K562 (cell line): ENCODE data around the gene WBP1. TPM values are rescaled to one million over a fixed set of nuclear protein-coding genes. Genes with fewer than 3 reads are reported as not detected.

Experiments
- ESRRA ChIP-seq: fragments of 450-650 bp; IDR thresholded peaks from 2 replicates; pipeline ENCODE4 v1.6.1; 2014; ENCODE audit warnings: low read depth, mild to moderate bottlenecking, moderate library complexity, borderline replicate concordance
- ETV6 ChIP-seq, 3 experiments: fragments of 150-350 bp in 1 of 3; sonication (generic) in 1 of 3; formaldehyde crosslinking in 1 of 3; IDR thresholded peaks; 2 replicates each; pipeline versions ENCODE4 v1.6.1 to v1.8.0; 2014 to 2022; ENCODE audit warnings: borderline replicate concordance in 2 of 3, low read depth in 2 of 3, antibody characterized with exemption in 1 of 3, low read length in 1 of 3, mild to moderate bottlenecking in 1 of 3, missing genetic modification reagents in 1 of 3
- HDAC1 ChIP-seq, 2 experiments: fragments of 450-650 bp; IDR thresholded peaks; 2 replicates each; pipeline ENCODE4 v1.6.1; 2016 to 2017; ENCODE audit warnings: inconsistent platforms in 1 of 2, mild to moderate bottlenecking in 1 of 2, moderate library complexity in 1 of 2
- HMGN3 ChIP-seq: IDR thresholded peaks from 2 replicates; pipeline ENCODE4 v1.6.1; 2011; ENCODE audit warnings: borderline replicate concordance, low read depth, mild to moderate bottlenecking, mixed read lengths, low read length; ENCODE audit not compliant: insufficient read length; ENCODE audit errors: extremely low read depth
- NFE2 ChIP-seq: IDR thresholded peaks from 2 replicates; pipeline ENCODE4 v1.6.1; 2014; ENCODE audit warnings: antibody characterized with exemption, low read depth
- PHF20 ChIP-seq: fragments of 450-650 bp; IDR thresholded peaks from 2 replicates; pipeline ENCODE4 v1.6.1; 2018; ENCODE audit not compliant: partially characterized antibody
- STAT5A ChIP-seq: IDR thresholded peaks from 2 replicates; pipeline ENCODE4 v1.6.1; 2012; ENCODE audit warnings: low read length, inconsistent platforms, borderline replicate concordance
- SUPT5H ChIP-seq: fragments of 450-650 bp; IDR thresholded peaks from 2 replicates; pipeline ENCODE4 v1.6.1; 2016
- TBL1XR1 ChIP-seq, 2 experiments: IDR thresholded peaks; 2 replicates each; pipeline ENCODE4 v1.6.1; 2012; ENCODE audit warnings: improper control_type of control experiment in 2 of 2, low read length in 2 of 2, mild to moderate bottlenecking in 1 of 2
- TFAM ChIP-seq: fragments of 250-450 bp; sonication (Bioruptor Pico); conservative IDR thresholded peaks from 2 replicates; pipeline ENCODE4 v1.5.0; 2021; ENCODE audit warnings: mild to moderate bottlenecking, moderate library complexity
- ZNF134 ChIP-seq: fragments of 250-450 bp; sonication (Bioruptor Pico); conservative IDR thresholded peaks from 2 replicates; pipeline ENCODE4 v1.4.0; 2020
- polyA plus RNA-seq, 8 experiments: library from polyadenylated mRNA; depleted of rRNA in 4 of 8; stranded (reverse) in 5 of 8; unstranded in 3 of 8; fragments of >200 nt; fragmentation: Nextera tagmentation in 2 of 8; fragmentation: Illumina TruSeq in 1 of 8; extraction: Ambion mirVana in 2 of 8; extraction: Trizol in 1 of 8; gene quantifications; 2 replicates each; pipeline versions ENCODE4 v1.2.1 to v1.2.3, GENCODE V29; 2011 to 2014; ENCODE audit warnings: inconsistent platforms in 1 of 8, missing spikeins in 1 of 8
- total RNA-seq, 7 experiments: library from RNA; depleted of rRNA in 6 of 7; stranded (reverse); fragments of >200 nt in 6 of 7; fragmentation: Illumina TruSeq in 2 of 7; extraction: Trizol in 2 of 7; gene quantifications; 2 replicates each; pipeline versions ENCODE4 v1.2.1 to v1.2.3, GENCODE V29; 2011 to 2021; ENCODE audit warnings: low replicate concordance in 1 of 7
- TF ChIP-seq, protein P1 (sequence below): fragments of 450-650 bp; IDR thresholded peaks from 2 replicates; pipeline ENCODE4 v1.6.1; 2016; ENCODE audit warnings: mild to moderate bottlenecking
- TF ChIP-seq, protein P2 (sequence below): sonication (generic); formaldehyde crosslinking; IDR thresholded peaks from 2 replicates; pipeline ENCODE4 v1.5.0; 2020; ENCODE audit warnings: missing genetic modification reagents
- TF ChIP-seq, protein P3 (sequence below): sonication (generic); formaldehyde crosslinking; IDR thresholded peaks from 2 replicates; pipeline ENCODE4 v1.4.0; 2020; ENCODE audit warnings: mild to moderate bottlenecking, missing genetic modification reagents
- TF ChIP-seq, protein P4 (sequence below): fragments of 250-450 bp; sonication (Bioruptor Pico); IDR thresholded peaks from 2 replicates; pipeline ENCODE4 v1.6.1; 2021; ENCODE audit warnings: mild to moderate bottlenecking
- TF ChIP-seq, protein P5 (sequence below): fragments of 450-650 bp; IDR thresholded peaks from 2 replicates; pipeline ENCODE4 v1.7.1; 2018; ENCODE audit warnings: mild to moderate bottlenecking, low read depth; ENCODE audit not compliant: partially characterized antibody
- TF ChIP-seq, protein P6 (sequence below): sonication (generic); formaldehyde crosslinking; IDR thresholded peaks from 2 replicates; pipeline ENCODE4 v1.9.0; 2022; ENCODE audit warnings: mild to moderate bottlenecking, missing genetic modification reagents

WBP1 gene
- total and polyA plus RNA-seq, 9 of the 15 experiments (the other 6 are each of a cell fraction or from before 2014, with no cell fraction given) = 1.9 to 27.7 (median 14.2) TPM

DNA sequence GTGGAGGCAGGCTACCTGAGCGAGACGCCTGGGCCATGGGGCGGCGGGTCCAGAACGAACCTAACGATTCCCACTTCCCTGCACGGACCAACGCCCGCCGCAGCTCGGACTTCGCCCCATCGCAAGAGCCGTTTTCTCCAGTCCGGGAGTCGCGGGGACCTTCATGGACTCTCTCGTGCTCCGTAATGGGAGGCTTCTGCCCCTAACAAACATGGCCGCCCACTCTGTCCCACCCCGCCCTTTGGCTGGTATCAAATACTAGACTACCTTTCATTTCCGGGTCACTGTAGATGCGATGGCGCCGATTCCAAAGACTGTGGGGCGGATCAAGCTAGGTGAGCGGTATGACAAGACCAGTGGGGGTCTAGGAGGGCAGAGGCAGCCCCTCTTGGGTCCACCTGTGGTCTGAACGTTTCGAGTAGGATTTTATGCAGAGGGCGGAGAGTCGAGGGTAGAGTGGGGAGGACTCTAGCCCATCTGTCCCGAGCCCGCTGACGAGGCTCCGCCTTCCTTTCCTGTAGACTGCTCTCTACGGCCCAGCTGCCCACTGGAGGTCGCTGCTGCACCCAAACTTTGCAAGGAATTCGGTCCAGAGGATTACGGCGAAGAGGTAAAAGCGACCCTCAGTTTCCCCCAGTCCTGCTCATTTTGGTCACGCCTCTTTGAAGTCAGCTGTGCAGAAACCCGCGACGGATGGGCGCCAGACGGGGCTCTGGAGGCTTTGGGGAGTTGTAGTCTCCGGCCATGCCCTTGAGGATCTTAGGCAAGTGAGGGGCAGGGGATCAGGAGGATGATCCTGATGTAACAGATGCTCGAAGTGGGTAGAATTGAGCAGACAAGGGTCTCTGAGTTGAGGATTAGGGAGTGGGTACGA is 24.8 kb downstream of the WBP1 start, which contains the start of the genes CCDC142 and TTC31 (continued):
- peak; percentile 68 for TF ChIP-seq PHF20
- peak; percentile 21; the same call in 1 of the 2 replicates for TF ChIP-seq ESRRA
- TF ChIP-seq ETV6 (IDR thresholded peaks at IDR 0.05; ENCODE audit: borderline replicate concordance in 1 of 2, low read depth in 2 of 2, low read length in 1 of 2) = no peak
- TF ChIP-seq ETV6 (CRISPR knock-in tag; IDR thresholded peaks at IDR 0.05; ENCODE audit: borderline replicate concordance) = 0 out of 2 replicates have a peak, but pooled peaks have one; percentile 42
- peak; percentile 7 to 64; a peak in 1 of 4 replicates for TF ChIP-seq TBL1XR1 (IDR thresholded peaks at IDR 0.05; ENCODE audit: low read length in 2 of 2)
- no peak for TF ChIP-seq TFAM (CRISPR knock-in tag)
- TF ChIP-seq, protein P1, sequence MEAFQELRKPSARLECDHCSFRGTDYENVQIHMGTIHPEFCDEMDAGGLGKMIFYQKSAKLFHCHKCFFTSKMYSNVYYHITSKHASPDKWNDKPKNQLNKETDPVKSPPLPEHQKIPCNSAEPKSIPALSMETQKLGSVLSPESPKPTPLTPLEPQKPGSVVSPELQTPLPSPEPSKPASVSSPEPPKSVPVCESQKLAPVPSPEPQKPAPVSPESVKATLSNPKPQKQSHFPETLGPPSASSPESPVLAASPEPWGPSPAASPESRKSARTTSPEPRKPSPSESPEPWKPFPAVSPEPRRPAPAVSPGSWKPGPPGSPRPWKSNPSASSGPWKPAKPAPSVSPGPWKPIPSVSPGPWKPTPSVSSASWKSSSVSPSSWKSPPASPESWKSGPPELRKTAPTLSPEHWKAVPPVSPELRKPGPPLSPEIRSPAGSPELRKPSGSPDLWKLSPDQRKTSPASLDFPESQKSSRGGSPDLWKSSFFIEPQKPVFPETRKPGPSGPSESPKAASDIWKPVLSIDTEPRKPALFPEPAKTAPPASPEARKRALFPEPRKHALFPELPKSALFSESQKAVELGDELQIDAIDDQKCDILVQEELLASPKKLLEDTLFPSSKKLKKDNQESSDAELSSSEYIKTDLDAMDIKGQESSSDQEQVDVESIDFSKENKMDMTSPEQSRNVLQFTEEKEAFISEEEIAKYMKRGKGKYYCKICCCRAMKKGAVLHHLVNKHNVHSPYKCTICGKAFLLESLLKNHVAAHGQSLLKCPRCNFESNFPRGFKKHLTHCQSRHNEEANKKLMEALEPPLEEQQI = no peak
- TF ChIP-seq, protein P2, sequence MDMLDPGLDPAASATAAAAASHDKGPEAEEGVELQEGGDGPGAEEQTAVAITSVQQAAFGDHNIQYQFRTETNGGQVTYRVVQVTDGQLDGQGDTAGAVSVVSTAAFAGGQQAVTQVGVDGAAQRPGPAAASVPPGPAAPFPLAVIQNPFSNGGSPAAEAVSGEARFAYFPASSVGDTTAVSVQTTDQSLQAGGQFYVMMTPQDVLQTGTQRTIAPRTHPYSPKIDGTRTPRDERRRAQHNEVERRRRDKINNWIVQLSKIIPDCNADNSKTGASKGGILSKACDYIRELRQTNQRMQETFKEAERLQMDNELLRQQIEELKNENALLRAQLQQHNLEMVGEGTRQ = no peak
- TF ChIP-seq NFE2 = 0 out of 2 replicates have a peak, but pooled peaks have one; percentile 35
- TF ChIP-seq HDAC1 (IDR thresholded peaks at IDR 0.05) = peak in 1 of 2 experiments; percentile 80; a peak in 2 of 4 replicates
- peak; percentile 54 for TF ChIP-seq HMGN3
- no peak for TF ChIP-seq ZNF134 (CRISPR knock-in tag)
- TF ChIP-seq, protein P3, sequence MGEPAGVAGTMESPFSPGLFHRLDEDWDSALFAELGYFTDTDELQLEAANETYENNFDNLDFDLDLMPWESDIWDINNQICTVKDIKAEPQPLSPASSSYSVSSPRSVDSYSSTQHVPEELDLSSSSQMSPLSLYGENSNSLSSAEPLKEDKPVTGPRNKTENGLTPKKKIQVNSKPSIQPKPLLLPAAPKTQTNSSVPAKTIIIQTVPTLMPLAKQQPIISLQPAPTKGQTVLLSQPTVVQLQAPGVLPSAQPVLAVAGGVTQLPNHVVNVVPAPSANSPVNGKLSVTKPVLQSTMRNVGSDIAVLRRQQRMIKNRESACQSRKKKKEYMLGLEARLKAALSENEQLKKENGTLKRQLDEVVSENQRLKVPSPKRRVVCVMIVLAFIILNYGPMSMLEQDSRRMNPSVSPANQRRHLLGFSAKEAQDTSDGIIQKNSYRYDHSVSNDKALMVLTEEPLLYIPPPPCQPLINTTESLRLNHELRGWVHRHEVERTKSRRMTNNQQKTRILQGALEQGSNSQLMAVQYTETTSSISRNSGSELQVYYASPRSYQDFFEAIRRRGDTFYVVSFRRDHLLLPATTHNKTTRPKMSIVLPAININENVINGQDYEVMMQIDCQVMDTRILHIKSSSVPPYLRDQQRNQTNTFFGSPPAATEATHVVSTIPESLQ (CRISPR knock-in tag) = peak; percentile 78; the same call in 1 of the 2 replicates
- TF ChIP-seq STAT5A = no peak
- TF ChIP-seq, protein P4, sequence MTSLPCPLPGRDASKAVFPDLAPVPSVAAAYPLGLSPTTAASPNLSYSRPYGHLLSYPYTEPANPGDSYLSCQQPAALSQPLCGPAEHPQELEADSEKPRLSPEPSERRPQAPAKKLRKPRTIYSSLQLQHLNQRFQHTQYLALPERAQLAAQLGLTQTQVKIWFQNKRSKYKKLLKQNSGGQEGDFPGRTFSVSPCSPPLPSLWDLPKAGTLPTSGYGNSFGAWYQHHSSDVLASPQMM (CRISPR knock-in tag) = no peak
- TF ChIP-seq, protein P5, sequence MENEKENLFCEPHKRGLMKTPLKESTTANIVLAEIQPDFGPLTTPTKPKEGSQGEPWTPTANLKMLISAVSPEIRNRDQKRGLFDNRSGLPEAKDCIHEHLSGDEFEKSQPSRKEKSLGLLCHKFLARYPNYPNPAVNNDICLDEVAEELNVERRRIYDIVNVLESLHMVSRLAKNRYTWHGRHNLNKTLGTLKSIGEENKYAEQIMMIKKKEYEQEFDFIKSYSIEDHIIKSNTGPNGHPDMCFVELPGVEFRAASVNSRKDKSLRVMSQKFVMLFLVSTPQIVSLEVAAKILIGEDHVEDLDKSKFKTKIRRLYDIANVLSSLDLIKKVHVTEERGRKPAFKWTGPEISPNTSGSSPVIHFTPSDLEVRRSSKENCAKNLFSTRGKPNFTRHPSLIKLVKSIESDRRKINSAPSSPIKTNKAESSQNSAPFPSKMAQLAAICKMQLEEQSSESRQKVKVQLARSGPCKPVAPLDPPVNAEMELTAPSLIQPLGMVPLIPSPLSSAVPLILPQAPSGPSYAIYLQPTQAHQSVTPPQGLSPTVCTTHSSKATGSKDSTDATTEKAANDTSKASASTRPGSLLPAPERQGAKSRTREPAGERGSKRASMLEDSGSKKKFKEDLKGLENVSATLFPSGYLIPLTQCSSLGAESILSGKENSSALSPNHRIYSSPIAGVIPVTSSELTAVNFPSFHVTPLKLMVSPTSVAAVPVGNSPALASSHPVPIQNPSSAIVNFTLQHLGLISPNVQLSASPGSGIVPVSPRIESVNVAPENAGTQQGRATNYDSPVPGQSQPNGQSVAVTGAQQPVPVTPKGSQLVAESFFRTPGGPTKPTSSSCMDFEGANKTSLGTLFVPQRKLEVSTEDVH = peak; percentile 87
- TF ChIP-seq, protein P6, sequence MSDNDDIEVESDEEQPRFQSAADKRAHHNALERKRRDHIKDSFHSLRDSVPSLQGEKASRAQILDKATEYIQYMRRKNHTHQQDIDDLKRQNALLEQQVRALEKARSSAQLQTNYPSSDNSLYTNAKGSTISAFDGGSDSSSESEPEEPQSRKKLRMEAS = no peak; the same call in 1 of the 2 replicates
- peak; percentile 88 for TF ChIP-seq SUPT5H
